GM21381 (cell line): ENCODE results near the gene CCM2.
"Not testable (repeated sequence)": the region's sequence is repeated elsewhere in the genome, so short reads cannot be mapped to it uniquely, and the experiment has no call there.

Experiments
- ATAC-seq: cut with Tn5 transposase; IDR thresholded peaks from one replicate; pipeline ENCODE4 v1.9.1; 2021; ENCODE audit warnings: mild to moderate bottlenecking, moderate library complexity; ENCODE audit not compliant: unreplicated experiment

Gene CCM2

DNA sequence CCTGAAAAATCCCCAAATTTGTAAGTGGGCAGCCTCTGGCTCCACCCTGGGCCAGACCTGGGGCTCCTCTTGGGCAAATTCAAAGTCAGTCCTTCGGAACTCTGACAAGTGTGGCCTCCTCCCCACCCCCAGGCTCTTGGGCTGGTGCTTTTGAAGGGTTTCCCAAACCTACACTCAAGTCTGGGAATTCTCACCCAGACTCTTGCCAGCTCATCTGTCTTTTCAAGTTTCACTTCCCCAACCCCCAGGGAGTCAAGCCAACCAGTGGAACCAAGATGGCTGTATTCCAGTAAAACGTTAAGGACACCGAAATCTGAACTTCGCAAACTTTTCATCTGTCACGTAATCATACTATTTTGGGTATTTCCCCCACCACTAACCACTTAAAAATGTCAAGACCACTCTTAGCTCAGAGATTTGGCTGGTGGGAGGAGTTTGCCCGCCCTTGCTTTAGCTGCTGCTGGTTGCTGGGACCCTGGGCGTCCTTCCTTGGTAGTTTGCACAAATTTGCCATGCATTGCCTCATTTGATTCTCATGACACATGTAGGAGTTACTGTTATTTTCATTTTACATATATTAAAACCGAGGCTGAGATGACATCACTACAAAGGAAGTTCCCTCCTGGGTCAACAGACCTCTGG, 19.5 kb upstream of the CCM2 start:
- ATAC-seq = peak; percentile 39

DNA sequence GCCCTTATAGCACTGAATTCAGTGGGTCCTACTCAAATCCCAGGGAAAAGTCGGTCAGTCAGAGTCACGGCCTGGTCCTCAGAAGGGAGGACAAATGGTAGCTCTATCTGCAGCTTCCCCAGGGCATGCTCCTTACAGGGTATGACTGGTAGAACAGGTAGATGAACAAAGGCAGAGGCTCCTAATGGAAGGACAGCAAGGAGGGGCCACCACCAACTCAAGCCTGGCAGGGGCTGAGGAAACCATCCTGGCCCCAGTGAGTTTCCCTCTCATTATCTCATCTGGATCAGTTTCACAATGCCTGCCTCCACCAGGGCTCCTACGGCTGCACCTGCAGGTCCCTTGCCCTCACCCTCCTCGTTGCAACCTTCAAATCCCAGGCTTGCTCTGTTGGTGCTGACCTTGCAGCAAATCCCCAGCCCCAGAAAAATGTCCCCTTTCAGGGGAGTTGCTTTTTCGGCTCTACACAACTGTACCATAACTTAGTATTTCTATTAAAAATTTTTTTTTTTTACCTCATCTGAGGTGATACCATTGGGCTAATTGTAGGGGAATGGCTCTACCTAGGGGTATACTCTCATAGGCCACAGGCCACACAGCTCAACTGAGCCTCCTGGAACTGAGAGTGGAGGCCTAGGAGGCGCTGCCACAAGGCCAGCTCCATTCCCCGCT, 18.8 kb upstream of the CCM2 start:
- ATAC-seq = no peak

DNA sequence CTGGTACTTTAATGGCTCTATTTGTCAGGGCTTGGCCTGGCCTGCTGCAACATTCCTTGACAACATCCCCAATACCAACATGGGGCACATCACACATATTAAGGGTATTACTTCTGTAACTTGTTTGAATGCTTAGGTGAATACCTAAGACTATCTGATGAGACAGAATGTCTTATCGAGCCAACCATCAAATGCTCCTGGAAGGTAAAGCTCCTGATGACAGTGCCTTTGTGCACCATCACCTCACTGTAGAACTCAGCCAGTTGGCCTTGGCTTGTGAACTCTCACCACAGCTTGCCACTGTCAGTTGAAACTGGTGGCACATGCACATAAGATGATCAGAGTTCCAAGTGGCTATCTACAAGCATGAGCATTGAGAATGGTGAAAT, 17.5 kb upstream of the CCM2 start:
- no peak for ATAC-seq

DNA sequence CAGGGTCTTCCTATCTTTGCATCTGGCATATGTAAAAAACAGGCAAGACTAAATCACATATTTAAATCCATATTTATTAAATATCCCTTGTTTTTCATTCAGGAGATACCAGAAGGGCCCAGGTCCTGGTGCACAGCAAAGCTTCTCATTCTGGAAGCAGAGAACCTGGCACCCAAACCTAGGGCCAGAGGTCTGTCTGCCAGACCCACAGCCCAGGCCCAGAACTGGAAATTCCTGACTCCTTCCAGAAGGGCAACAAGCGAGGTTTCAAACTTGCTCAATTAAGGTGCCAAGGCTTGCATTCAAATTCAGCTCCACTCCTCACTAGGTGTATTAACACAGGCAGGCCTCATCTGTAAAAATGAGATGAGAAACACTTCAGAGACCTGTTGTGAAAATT, 17.0 kb upstream of the CCM2 start:
- no peak for ATAC-seq

DNA sequence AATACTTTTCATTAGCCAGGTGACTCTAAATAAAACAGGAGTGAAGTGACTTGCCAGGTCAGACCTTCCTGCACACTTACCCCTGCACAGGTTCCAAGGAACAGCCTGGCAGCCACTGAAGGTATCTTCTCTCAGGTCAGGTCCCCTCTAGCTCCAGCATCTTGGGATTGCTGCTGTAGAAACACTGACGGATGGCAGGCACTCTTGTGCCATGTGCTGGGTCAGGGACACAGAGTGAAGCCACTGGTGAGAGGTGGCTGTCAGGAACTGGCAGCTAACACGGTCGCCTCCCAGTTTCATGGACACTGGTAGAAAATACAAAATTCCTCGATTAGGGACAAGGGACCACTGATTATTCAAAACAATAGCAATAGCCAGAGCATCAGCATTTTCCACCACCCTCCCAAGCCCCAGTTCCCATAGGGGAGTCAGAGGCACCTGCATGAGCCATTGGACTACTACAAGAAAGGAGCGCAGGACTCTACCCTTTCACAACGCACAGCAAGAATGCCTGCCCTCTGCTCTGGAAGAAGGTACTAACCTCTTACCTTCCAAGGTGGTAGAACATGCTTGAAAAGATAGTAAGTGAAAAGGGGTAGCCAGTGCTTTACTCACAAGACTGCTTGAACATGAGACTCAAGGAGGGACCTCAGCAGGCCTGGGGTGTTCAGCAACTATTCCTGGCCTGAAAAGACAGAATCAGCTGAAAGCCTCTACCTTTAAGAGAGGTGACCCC, 16.1 kb upstream of the CCM2 start:
- no peak for ATAC-seq

DNA sequence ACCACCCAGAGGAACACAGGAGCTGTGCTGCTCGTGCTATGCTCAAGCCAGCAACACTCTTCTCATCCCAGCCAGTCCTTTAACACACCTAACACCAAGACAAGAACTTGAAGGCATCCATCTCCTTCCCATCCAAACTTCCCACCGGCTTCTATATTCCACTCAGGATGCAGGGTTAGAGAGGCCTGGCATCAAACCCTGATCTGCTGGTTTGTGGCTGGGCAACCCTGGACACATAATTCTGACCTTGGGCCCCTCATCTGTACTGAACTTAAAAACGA, 15.6 kb upstream of the CCM2 start:
- ATAC-seq = no peak

DNA sequence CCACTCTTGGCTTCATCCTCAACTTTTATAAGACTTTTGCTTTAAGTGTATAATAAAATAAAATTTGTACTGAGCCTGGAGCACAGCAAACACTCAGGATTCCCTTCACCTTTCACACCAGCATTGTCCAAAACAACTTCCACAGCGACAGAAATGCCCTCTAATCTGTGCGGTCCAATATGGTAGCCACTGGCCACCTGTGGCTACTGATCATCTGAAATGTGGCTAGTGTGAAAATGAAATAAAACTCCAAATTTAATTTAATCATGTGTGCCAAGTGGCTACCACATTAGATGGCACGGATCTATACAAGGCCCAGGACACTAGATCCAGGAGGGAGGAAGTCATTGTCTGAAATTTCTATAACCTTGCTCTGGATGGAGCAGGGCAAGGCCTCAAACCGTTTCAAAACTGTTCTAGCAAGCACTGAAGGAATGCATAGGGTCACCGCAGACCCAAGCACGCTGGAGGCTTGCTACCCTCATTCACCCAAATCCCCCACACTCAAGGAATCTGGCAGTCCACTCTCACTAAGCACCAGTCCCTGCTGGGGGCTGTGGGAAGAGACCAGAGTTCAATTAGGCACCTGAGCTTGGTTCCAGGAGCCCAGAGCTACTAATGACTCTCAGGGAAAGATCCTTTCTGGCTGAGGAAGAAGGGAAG, 14.8 kb upstream of the CCM2 start:
- no peak for ATAC-seq

DNA sequence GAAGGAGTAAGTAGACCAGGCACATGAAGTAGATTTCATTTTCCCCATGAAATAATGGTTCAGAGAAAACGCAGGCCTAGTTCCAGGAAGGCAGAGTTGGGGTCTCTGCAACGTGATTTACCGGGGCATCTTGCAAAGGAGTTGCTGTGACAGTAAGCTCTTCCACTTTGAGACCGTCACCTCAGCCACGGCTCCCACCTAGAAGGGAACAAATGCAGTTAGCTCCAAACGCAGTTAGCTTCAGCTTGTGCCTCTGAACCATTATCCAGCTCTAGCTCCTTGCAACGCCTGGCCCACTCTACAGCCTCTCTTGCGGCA, 14.1 kb upstream of the CCM2 start:
- ATAC-seq = no peak

DNA sequence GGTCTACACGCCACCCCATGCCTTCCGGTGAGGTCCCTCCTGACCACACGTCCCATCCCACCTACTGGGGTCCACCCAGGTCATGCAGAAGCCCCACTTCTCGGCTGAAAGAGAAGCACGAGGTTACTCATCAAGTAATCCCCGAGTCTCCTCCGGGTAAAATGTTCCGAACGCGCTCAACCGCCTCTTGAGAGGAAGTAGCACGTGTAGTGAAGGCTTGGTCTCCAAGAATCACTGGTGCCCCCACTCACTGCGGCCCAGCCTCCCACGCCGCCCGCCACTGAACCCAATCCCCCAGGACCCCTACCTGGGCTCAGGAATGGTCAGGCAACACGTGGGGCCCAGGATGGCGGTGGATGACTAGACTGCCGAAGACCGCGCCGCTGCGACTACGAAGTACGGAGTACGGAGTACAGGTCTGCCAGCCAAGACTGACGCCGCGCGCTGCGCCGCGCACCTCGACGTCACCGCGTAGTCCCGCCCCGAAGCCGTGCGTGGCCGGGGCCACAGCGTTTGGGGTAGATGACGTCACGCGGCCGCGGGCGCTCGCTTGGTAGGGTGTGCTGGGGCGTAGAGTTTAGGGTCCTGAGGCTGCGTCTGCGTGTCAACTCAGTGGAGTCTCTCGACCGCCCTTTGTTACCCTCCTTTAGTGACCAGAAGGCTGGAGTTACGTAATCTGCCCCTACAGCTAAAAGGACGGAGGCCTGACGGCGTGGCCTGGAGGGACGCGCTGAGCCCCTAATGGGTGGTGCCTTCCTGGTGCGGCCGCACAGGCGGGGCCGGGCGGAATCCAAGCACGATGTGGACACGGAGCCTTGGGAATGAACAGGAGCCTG, 13.6 kb upstream of the CCM2 start:
- peak; percentile 95 for ATAC-seq

DNA sequence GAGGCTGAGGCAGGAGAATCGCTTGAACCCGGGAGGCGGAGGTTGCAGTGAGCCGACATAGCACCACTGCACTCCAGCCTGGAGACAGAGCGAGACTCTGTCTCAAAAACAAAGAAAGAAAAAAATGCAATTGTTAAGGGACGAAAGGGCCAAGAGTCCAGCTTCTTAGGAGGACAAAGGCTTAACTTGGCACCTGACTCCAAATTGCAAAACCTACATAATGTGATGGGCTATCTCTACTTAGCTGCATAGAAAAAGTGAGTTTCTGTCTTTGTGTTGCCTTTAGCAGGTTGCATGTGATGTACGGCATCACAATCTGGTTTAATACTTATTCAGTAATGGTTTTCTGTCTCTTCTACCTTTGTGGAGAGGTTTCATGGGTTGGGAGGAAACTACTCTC, 12.5 kb upstream of the CCM2 start:
- no peak for ATAC-seq

DNA sequence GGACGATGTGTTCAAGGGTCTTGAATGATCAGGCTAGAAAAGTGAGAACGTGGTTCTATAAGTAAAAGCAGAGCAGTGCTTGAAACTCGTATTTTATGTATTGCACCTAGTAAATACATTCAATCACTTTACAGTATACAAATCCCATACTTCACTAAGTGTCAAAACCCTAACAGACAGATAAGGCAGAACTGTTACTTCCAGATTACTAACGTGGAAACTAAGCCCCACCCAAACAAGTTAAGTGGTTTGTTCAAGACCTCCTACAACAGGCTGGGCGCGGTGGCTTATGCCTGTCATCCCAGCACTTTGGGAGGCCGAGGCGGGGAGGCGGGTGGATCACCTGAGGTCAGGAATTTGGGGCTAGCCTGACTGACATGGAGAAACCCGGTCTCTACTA, 12.0 kb upstream of the CCM2 start:
- ATAC-seq = no peak

DNA sequence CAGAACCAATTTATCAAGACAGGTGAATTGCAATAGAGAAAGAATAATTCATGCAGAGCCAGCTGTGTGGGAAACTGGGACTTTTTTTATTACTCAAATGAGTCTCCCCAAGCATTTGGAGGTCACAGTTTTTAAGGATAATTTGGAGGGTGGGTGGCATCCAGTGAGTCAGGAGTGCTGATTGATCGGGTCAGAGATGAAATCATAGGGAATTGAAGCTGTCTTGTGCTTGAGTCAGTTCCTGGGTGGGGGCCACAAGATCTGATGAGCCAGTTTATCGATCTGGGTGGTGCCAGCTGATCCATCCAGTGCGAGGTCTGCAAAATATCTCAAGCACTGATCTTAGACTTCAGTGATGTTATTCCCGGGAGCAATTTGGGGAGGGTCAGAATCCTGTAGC, 11.3 kb upstream of the CCM2 start:
- ATAC-seq = no peak

DNA sequence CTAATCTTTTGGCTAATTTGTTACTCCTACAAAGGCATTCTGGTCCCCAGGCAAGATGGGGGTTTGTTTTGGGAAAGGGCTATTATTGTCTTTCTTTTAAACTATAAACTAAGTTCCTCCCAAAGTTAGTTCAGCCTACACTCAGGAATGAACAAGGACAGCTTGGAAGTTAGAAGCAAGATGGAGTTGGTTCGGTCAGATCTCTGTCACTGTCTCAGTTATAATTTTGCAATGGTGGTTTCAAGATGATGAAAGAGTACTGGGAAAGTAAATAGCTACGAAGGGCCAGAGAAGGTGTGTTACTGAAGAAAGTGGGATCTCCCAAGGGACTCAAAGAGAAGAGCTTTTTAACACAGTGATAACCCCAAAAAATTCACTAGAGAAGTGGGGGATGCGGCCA, 10.9 kb upstream of the CCM2 start:
- no peak for ATAC-seq

DNA sequence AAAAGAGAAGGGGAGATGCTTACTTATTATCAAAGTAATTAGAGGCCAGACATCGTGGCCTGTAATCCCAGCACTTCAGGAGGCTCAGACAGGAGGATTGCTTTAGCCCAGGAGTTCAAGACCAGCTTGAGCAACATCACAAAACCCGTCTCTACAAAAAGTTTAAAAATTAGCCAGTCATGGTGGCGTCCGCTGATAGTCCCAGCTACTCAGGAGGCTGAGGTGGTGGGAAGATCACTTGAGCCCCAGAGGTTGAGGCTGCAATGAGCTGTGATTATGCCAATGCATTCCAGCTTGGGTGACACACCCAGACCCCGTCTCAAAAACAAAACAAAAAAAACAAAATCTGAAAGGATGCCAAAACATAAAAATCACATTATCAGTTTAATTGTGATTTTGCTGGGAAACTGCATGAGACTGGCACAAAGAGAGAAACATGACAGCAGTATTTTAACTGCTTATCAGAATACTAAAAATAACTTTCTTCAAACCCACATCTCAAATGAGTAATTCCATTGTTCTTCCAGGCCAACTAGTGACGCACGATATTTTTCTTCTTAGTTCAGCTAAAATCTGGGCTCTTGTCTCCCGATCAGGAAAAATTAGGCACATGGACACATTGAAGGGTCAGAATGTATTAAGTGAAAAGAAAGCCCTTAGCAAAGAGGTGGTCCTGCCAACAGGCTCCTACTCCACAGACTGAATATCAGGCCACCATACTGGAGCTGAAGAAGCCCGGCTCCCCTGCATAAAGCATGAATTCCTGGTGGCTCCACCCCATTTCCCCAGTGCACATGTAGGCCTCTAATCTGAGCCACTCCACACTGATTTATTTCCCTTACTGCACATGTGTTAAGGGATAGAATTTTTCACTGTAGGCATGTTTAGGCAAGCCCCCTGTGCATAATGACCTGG, 9.6 kb upstream of the CCM2 start:
- ATAC-seq = no peak

DNA sequence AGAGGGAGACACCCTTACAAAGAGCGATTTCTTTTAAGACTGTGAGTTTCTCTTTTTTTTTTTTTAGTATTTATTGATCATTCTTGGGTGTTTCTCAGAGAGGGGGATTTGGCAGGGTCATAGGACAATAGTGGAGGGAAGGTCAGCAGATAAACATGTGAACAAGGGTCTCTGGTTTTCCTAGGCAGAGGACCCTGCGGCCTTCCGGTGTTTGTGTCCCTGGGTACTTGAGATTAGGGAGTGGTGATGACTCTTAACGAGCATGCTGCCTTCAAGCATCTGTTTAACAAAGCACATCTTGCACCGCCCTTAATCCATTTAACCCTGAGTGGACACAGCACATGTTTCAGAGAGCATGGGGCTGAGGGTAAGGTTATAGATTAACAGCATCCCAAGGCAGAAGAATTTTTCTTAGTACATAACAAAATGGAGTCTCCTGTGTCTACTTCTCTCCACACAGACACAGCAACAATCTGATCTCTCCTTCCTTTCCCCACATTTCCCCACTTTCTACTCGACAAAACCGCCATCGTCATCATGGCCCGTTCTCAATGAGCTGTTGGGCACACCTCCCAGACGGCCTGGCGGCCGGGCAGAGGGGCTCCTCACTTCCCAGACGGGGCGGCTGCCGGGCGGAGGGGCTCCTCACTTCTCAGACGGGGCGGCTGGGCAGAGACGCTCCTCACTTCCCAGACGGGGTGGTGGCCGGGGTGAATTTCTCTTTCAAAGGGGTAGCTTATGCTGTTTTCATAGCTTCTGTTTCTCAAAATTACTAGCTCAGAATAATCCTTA, 7.8 kb upstream of the CCM2 start:
- not testable (repeated sequence) for ATAC-seq

DNA sequence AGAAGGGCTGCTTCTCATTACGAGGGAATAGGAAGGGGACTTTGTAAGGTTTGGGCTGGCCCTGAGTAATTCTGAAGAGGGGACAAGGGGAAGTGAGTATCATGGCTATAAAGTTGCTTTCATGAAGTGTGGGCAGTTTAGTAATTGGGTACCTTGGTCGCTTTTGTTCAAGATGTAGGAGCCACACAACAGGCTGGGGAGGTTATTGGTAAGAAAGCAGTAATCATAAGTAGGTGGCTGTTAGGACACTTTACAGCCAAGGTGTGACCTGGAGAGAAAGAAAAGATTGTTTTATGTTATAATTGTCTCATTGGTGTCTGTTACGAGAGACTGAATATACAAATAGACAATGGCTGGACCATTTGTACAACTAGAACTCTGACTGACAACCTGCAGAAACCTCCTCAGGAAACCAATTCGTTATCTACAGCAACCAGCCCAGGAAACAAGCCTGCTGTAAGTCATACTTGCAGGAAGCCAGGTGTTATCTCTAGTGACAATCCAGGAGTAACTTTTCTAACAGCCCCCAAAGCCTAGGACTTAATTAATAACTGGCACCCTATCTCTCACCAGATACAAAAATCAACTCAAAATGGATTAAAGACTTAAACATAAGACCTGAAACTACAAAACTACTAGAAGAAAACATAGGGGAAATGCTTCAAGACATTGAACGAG, 5.0 kb upstream of the CCM2 start:
- ATAC-seq = no peak

DNA sequence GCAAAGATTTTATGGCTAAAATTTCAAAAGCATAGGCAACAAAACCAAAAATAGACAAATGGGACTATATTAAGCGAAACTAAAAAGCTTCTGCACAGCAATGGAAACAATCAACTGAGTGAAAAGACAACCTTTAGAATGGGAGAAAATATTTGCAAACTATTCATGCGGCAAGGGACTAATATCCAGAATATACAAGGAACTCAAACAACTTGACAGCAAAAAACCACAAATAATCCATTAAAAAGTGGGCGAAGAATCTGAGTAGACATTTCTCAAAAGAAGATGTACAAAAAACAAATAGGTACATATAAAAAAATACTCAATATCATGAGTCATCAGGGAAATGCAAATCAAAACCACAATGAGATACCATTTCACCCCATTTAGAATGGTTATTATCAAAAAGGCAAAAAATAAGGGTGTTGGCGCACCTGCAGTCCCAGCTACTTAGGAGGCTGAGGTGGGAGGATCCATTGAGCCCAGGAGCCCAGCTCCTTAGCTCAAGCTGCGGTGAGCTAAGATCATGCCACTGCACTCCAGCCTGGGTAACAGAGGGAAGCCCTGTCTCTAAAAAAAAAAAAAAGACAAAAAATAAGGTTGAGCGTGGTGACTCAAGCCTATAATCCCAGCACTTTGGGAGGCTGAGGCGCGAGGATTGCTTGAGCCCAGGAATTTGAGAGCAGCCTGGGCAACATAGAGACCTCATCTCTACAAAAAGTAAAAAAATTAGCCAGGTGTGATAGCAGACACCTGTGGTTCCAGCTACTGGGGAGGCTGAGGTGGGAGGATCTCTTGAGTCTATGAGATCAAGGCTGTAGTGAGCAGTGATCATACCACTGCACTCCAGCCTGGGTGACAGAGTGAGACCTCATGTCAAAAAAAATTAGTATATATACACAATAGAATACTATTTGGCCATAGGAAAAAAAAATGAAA, 4.2 kb upstream of the CCM2 start:
- no peak for ATAC-seq
